ENCODE data around the gene KLC3. TPM values are rescaled to one million over a fixed set of nuclear protein-coding genes. Genes with fewer than 3 reads are reported as not detected.

KLC3 gene
- total RNA-seq (2022; extraction: Qiagen RNA extraction; ENCODE audit: low read depth): 0.53 to 0.78 TPM (median 0.72 TPM) in 5 replicates

GRCh38 chr19:45340232-45340898 lies at the start of gene KLC3:
Gene KLC3, plus strand, starts transcription at chr19:45340750. Its CDS starts 4,792 bp downstream, at chr19:45345542.

GRCh38 chr19:45322744-45323281 lies 17.7 kb upstream of the KLC3 start, which contains the start of gene CKM:
Gene CKM, minus strand, starts transcription at chr19:45322875. Its CDS starts 3,162 bp downstream, at chr19:45319713.

DNA sequence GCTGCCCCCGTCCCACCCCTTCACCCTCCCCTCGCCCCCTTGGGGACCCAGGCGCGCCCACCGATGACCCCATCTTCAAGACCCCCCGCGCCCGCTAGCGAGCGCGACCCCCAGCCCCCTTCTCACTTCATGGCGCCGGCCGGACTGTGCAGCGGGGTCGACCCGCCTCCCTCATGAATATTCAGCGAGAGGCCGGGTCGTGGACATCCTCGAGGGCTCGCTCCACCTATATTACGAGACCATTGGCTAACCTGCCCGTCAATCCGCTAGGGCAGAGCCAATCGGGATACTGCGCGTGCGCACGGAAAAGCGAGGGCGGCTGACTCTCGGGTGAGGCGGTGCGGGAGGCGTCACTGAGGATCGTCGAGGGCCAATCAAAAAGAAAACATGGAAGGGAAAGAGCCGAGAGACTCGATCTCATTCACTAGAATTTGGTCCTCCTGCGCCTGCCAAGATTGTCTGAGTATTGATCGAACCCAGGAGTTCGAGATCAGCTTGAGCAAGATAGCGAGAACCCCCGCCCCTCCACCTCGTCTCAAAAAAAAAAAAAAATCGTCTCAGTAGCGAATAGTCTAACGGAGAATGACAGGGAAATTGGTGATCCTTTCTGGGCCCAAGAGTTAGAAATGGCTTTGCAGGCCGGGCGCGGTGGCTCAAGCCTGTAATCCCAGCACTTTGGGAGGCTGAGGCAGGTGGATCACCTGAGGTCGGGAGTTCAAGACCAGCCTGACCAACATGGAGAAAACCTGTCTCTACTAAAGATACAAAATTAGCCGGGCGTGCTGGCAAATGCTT lies 30.1 kb downstream of the KLC3 start, which contains the start of gene ERCC2:
Gene ERCC2, minus strand, starts transcription at position 164 of the 795 bp plus-strand sequence. Its CDS starts 33 bp downstream, at position 131.

Other genes starting within 250 kb of the KLC3 start
- gene PPP1R37, start 247.6 kb upstream of the KLC3 start, total RNA-seq (2022; extraction: Qiagen RNA extraction; ENCODE audit: low read depth): 22.9 to 30.9 TPM (median 28.4 TPM) in 5 replicates
- gene NKPD1, start 179.8 kb upstream of the KLC3 start, total RNA-seq (2022; extraction: Qiagen RNA extraction; ENCODE audit: low read depth): 0.06 to 0.13 TPM (median 0.08 TPM) in 5 replicates
- 32.8 to 43.4 TPM (median 42.7 TPM) in 5 replicates for gene TRAPPC6A, start 162.5 kb upstream of the KLC3 start, total RNA-seq (2022; extraction: Qiagen RNA extraction; ENCODE audit: low read depth)
- 10.3 to 15.3 TPM (median 12.8 TPM) in 5 replicates for gene BLOC1S3, start 162.0 kb upstream of the KLC3 start, total RNA-seq (2022; extraction: Qiagen RNA extraction; ENCODE audit: low read depth)
- 0.78 to 1.4 TPM (median 1.2 TPM) in 5 replicates for gene EXOC3L2, start 95.3 kb upstream of the KLC3 start, total RNA-seq (2022; extraction: Qiagen RNA extraction; ENCODE audit: low read depth)
- 5.4 to 7.9 TPM (median 7.7 TPM) in 5 replicates for gene MARK4, start 89.5 kb upstream of the KLC3 start, total RNA-seq (2022; extraction: Qiagen RNA extraction; ENCODE audit: low read depth)
- not detected in 5 replicates for gene CKM, start 17.9 kb upstream of the KLC3 start, total RNA-seq (2022; extraction: Qiagen RNA extraction; ENCODE audit: low read depth)
- 10.3 to 14.6 TPM (median 12.0 TPM) in 5 replicates for gene ERCC2, start 29.8 kb downstream of the KLC3 start, total RNA-seq (2022; extraction: Qiagen RNA extraction; ENCODE audit: low read depth)
- gene PPP1R13L, start 64.3 kb downstream of the KLC3 start, total RNA-seq (2022; extraction: Qiagen RNA extraction; ENCODE audit: low read depth): 22.3 to 33.2 TPM (median 26.9 TPM) in 5 replicates
- 43.7 to 53.6 TPM (median 44.4 TPM) in 5 replicates for gene POLR1G, start 65.9 kb downstream of the KLC3 start, total RNA-seq (2022; extraction: Qiagen RNA extraction; ENCODE audit: low read depth)
- 126 to 160 TPM (median 149 TPM) in 5 replicates for gene ERCC1, start 83.2 kb downstream of the KLC3 start, total RNA-seq (2022; extraction: Qiagen RNA extraction; ENCODE audit: low read depth)
- gene FOSB, start 127.2 kb downstream of the KLC3 start, total RNA-seq (2022; extraction: Qiagen RNA extraction; ENCODE audit: low read depth): 13.4 to 19.5 TPM (median 15.8 TPM) in 5 replicates
- gene RTN2, start 156.3 kb downstream of the KLC3 start, total RNA-seq (2022; extraction: Qiagen RNA extraction; ENCODE audit: low read depth): 8.0 to 12.5 TPM (median 9.8 TPM) in 5 replicates
- gene PPM1N, start 157.7 kb downstream of the KLC3 start, total RNA-seq (2022; extraction: Qiagen RNA extraction; ENCODE audit: low read depth): 6.5 to 8.5 TPM (median 7.4 TPM) in 5 replicates
- gene VASP, start 166.7 kb downstream of the KLC3 start, total RNA-seq (2022; extraction: Qiagen RNA extraction; ENCODE audit: low read depth): 109 to 126 TPM (median 118 TPM) in 5 replicates
- 11.5 to 17.3 TPM (median 17.0 TPM) in 5 replicates for gene OPA3, start 244.1 kb downstream of the KLC3 start, total RNA-seq (2022; extraction: Qiagen RNA extraction; ENCODE audit: low read depth)

Data from A549 treated with CpdA at 1 μM for 4 hours (cell line).